ENCODE results near the gene GPR150. TPM values are rescaled to one million over a fixed set of nuclear protein-coding genes. Genes with fewer than 3 reads are reported as not detected.
A peak's percentile ranks its signal among the peaks of the same experiment; 100 is the strongest.

Gene GPR150
- total and polyA plus RNA-seq, 9 of the 15 experiments (the other 6 are each of a cell fraction or from before 2014, with no cell fraction given) = not detected

DNA sequence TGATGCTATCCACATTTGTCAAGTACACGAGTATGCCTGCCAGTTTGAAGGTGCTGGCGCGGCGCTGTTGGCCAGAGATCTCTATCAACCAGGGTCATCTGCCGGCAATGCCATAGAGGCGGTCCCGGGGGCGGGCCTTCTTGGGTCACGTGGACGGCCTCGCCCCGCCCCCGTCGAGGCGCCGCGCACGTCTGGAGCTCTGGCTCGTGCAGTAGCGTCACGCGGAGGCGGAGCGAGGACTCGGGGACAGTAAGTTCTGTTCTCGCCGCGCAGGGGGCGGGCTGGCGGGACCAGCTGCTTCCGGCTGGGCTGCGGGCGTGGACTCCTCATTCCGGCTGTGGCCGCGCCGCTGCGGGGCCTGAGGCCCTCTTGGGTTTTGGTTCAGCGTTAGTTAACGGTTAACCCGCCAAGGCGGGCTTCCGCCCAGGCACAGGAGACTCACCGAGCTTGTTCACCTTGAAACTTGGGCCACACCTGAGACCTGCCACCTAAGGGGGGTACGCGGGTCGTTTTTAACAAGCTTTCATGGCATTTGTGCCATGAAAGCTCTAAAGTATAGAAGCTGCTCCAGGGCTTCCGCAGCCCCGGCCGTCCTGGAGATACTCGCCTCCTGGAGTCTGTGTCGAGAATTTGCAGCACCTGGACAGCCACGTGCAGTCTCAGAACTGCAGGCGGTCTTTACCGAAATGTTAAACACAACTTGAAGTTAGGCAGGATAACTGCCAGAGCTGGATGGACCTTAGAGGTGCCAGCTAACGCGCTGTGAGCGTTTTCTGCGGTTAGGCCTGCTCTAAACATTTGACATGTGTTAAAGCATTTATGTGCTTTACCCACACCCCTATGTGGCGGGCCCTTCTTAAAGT, 26.9 kb downstream of the GPR150 start, which contains the start of gene RFESD (continued):
- TF ChIP-seq TOE1 (IDR thresholded peaks at IDR 0.05; ENCODE audit: borderline replicate concordance) (peak; percentile 96), TOE1 (CRISPR knock-in tag; IDR thresholded peaks at IDR 0.05; ENCODE audit: borderline replicate concordance, low read depth) (no peak), CBFA2T2 (conservative IDR thresholded peaks at IDR 0.05) (peak; percentile 79), CBFB (CRISPR knock-in tag; IDR thresholded peaks at IDR 0.05) (no peak), ETV1 (tag; conservative IDR thresholded peaks at IDR 0.05; ENCODE audit: low read depth) (peak; percentile 93), NFYB (IDR thresholded peaks at IDR 0.05; ENCODE audit: extremely low read depth, insufficient read length) (no peak), NRF1 (conservative IDR thresholded peaks at IDR 0.05 in 1 of 2, IDR thresholded peaks at IDR 0.05 in 1 of 2) (peak; percentile 93 to 94), THRA (IDR thresholded peaks at IDR 0.05) (no peak), ZNF668 (CRISPR knock-in tag; IDR thresholded peaks at IDR 0.05) (no peak), JUNB (CRISPR knock-in tag; conservative IDR thresholded peaks at IDR 0.05) (no peak), ZNF655 (CRISPR knock-in tag; IDR thresholded peaks at IDR 0.05) (no peak), MIER1 (IDR thresholded peaks at IDR 0.05; ENCODE audit: low read depth) (no peak), JUN (IDR thresholded peaks at IDR 0.05; ENCODE audit: borderline replicate concordance, low read depth, low read length) (peak; percentile 22; the same call in 1 of the 2 replicates), JUN (CRISPR knock-in tag; IDR thresholded peaks at IDR 0.05; ENCODE audit: borderline replicate concordance) (no peak), FOXP1 (CRISPR knock-in tag; IDR thresholded peaks at IDR 0.05) (peak; percentile 77; the same call in 1 of the 2 replicates), FOS (IDR thresholded peaks at IDR 0.05; ENCODE audit: extremely low read depth, insufficient read length) (no peak)
- TF ChIP-seq, protein P1, sequence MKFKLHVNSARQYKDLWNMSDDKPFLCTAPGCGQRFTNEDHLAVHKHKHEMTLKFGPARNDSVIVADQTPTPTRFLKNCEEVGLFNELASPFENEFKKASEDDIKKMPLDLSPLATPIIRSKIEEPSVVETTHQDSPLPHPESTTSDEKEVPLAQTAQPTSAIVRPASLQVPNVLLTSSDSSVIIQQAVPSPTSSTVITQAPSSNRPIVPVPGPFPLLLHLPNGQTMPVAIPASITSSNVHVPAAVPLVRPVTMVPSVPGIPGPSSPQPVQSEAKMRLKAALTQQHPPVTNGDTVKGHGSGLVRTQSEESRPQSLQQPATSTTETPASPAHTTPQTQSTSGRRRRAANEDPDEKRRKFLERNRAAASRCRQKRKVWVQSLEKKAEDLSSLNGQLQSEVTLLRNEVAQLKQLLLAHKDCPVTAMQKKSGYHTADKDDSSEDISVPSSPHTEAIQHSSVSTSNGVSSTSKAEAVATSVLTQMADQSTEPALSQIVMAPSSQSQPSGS (CRISPR knock-in tag; IDR thresholded peaks at IDR 0.05) = no peak
